ENCODE measurements around the gene CYB5A.
A peak's percentile ranks its signal among the peaks of the same experiment; 100 is the strongest.

The CYB5A gene

DNA sequence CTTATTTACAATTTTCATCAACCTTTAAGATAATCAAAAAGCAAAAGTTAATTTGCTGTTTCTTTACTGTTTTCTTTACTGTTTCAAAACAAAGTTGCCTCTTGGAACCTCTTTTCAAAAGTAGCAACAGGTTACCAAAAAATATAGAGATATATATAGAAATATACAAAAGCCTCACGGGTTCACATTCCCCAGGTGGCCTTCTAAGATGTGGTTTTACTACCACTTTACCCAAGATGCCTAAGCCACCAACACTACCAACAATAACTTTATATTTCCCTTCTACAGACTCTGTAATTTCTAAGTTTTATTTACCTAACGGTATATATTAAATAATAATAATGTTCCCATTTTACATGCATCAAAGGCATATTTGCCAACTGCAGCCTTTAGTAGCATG, 4.9 kb downstream of the CYB5A start:
- peak overlapping the region; percentile 100; the same call in 1 of the 2 replicates for H3K27ac ChIP-seq
- no peak for TF ChIP-seq ZFX (IDR thresholded peaks at IDR 0.05)
- TF ChIP-seq, protein P1, sequence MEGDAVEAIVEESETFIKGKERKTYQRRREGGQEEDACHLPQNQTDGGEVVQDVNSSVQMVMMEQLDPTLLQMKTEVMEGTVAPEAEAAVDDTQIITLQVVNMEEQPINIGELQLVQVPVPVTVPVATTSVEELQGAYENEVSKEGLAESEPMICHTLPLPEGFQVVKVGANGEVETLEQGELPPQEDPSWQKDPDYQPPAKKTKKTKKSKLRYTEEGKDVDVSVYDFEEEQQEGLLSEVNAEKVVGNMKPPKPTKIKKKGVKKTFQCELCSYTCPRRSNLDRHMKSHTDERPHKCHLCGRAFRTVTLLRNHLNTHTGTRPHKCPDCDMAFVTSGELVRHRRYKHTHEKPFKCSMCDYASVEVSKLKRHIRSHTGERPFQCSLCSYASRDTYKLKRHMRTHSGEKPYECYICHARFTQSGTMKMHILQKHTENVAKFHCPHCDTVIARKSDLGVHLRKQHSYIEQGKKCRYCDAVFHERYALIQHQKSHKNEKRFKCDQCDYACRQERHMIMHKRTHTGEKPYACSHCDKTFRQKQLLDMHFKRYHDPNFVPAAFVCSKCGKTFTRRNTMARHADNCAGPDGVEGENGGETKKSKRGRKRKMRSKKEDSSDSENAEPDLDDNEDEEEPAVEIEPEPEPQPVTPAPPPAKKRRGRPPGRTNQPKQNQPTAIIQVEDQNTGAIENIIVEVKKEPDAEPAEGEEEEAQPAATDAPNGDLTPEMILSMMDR (conservative IDR thresholded peaks at IDR 0.05): no peak

DNA sequence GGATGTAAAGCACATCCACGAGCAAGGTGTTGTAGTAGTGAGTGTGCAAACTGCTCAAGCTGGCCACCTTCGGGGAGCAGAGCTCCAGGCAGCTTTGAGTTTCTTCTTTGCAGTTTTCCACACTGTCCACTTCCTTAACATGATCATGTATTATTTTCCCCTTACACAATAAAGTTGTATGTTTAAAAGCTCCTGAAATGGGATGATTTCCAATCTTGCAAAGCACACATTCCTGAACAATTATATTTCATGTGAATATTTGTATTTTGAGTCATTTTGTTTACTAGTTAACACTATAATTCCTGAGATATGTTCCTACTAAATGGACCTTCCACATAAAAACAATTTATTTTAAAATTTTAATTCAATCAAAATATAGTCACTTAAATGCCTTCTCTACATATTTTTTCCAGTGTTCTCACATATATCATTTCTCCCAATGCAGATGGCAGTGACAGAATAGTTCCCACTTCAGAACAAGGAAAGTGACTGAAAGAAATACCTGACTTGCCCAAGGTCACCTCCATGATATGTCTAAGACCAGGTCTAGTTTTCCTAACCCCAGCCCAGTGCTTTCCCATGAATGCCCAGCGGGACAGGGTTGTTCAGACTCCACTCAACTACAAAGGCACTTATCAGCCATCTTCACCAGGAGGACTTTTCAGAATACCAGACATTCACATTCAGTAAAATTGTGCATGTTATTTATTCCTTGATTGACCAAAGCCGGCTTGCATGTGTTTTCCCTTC, 5.5 kb downstream of the CYB5A start:
- TF ChIP-seq, protein P1 (conservative IDR thresholded peaks at IDR 0.05): no peak
- no peak for TF ChIP-seq ZFX (IDR thresholded peaks at IDR 0.05)
- H3K27ac ChIP-seq: peak overlapping the region; percentile 100

DNA sequence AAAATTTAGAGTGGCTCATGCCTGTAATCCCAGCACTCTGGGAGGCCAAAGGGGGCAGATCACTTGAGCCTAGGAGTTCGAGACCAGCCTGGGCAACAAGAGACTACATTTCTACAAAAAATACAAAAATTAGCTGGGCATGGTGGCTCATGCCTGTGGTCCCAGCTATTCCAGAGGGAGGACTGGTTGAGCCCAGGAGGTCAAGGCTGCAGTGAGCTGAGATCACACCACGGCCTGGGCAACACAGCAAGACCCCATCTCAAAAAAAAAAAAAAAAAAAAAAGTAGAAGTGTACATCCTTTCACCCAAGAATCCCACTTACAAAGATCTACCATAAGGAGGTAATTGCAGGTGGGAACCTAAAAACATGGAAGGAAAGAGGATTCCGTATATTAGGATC, 6.2 kb downstream of the CYB5A start:
- peak overlapping the region; percentile 100 for H3K27ac ChIP-seq

DNA sequence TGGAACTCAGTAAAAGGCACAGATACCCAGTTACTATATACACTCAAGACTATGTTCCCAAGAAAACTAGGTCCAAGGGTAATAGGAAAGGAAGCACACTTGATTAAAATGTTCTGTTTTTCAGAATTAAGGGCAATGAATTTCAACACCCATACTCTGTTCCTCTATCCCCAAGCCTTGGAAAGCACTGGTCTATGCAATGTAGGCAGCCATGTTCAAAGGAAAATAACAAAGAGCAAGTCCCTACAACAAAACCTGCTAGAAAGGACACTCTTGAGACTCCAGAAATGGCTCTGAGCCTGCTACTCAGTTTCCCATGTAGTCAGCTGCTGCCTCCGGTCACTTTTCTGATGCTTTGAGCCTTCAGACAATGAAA, 6.8 kb downstream of the CYB5A start:
- TF ChIP-seq ZFX (IDR thresholded peaks at IDR 0.05): no peak
- TF ChIP-seq, protein P1 (conservative IDR thresholded peaks at IDR 0.05): no peak
- H3K27ac ChIP-seq: peak overlapping the region; percentile 100

DNA sequence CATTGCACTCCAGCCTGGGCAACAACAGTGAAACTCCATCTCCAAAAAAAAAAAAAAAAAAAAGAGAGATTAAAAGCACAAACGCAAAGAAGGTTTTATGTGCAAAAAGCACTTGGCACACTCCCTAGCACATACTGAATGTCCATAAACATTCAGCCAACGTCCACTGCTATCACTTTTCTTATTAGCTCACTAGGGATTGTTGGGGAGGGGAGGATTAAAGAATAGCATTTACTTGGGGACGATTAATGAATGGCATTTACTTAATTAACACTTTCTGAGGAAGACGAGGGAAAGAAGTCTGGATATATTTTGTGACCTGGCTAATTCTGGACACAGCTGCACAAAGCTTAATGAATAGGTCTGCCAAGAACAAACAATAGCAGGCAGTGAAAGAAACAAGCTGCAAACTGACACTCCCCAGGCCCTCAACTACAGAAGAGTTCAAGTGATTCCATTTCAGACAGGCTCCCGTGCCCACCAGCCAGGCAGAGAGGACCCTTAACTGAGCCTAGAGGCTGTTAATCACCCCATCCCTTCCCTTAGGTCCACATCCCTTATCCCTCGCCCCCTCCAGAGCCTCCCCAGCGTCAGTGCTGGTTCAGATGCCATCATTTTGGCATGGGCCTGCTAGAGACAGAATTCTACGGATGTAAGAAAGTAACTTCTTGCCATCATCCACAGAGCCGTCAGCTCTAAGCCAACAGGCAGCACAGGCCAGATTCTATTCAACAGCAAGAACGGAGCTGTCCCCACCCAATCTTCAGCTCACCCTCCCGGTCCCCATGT, 7.4 kb downstream of the CYB5A start:
- H3K27ac ChIP-seq: peak overlapping the region; percentile 100
- TF ChIP-seq, protein P1 (conservative IDR thresholded peaks at IDR 0.05): no peak

DNA sequence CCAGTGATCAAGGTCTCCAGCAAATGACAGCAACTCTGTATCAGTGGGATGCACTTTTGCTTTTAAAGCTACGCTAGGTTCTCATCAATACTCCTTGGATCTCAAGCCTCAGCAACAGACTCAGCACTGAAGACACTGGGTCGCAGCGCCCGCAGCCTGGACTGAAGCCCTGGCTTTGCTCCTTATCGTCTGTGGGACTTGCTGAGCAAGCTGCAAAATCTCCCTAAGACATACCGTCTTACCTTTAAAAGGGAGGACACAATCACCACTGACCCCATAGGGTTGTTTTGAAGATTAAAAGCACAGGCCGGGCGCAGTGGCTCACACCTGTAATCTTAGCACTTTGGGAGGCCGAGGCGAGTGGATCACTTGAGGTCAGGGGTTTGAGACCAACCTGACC, 8.1 kb downstream of the CYB5A start:
- TF ChIP-seq, protein P1 (conservative IDR thresholded peaks at IDR 0.05): no peak
- no peak for TF ChIP-seq ZFX (IDR thresholded peaks at IDR 0.05)
- peak overlapping the region; percentile 100 for H3K27ac ChIP-seq

DNA sequence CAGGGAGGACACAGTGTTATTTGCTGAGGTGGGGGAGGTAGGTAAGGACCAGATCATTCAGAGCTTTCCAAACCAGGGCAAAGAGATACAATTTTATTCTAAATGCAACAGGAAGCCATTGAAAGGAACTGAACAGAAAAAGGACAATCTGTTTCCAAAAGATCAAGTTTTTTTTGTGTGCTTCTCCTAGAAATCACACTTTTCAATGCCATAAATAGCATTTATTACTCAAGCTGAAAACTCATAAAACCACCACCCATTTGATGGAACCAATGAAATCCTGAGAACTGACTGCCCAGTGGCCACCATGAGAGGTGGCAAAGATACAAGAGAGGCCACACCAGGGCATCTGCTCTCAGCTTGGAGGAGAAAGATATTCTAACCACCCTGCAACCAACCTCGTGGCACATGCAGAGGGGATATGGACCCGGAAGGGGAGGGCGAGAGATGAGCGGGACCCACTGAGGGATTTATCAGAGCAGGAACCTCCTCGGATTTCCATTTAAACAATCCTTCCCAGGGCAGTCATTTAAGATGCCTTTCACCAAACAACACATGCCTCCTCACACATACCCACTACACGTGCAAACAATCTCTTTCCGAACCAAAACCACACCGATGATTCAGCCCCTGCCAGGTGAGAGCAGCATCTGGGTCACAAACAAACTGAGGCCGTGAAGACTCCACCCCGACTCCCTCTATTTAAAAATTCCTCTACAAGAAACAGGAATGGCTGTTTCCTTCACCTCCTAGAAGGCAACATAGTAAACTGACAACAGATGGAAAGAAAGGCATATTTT, 8.8 kb downstream of the CYB5A start:
- peak overlapping the region; percentile 100 for H3K27ac ChIP-seq
- TF ChIP-seq ZFX (IDR thresholded peaks at IDR 0.05): no peak
